ENCODE data around the gene LDAF1. TPM values are rescaled to one million over a fixed set of nuclear protein-coding genes. Genes with fewer than 3 reads are reported as not detected.
"Not testable (repeated sequence)": the region's sequence is repeated elsewhere in the genome, so short reads cannot be mapped to it uniquely, and the experiment has no call there.

LDAF1 gene
- total RNA-seq, 4 donors from 2014 or later = 96.2 to 211 (median 200) TPM

- H3K27me3 ChIP-seq = no peaks in the 10 kb centered on the region
- H3K27ac ChIP-seq = no peak overlapping the region
- no peak for TF ChIP-seq POLR2AphosphoS5 (IDR thresholded peaks at IDR 0.05)
- no peak for TF ChIP-seq POLR2A (IDR thresholded peaks at IDR 0.05)
- TF ChIP-seq CTCF (IDR thresholded peaks at IDR 0.05) = no peak
- no peak for TF ChIP-seq EP300 (IDR thresholded peaks at IDR 0.05)
- WGBS = 94% methylated on average over 4 of the region's 4 CpGs
- H3K4me3 ChIP-seq = no peak overlapping the region
- DNase-seq (ENCODE audit: low spot score in 2 of 2) = no peak
- H3K9me3 ChIP-seq = no peaks in the 10 kb centered on the region
- no peaks in the 10 kb centered on the region for H3K36me3 ChIP-seq
- H3K4me1 ChIP-seq = peaks cover 7% of the 10 kb centered on the region
These were observed 31.5 kb downstream of the LDAF1 start for GRCh38 chr16:21190013-21190412.

- H3K9me3 ChIP-seq = no peaks in the 10 kb centered on the region
- H3K4me1 ChIP-seq = peaks cover 7% of the 10 kb centered on the region
- H3K4me3 ChIP-seq = no peak overlapping the region
- H3K36me3 ChIP-seq = no peaks in the 10 kb centered on the region
- no peaks in the 10 kb centered on the region for H3K27me3 ChIP-seq
- TF ChIP-seq POLR2A (IDR thresholded peaks at IDR 0.05) = no peak
- no peak for TF ChIP-seq EP300 (IDR thresholded peaks at IDR 0.05)
- no peak for TF ChIP-seq CTCF (IDR thresholded peaks at IDR 0.05)
- TF ChIP-seq POLR2AphosphoS5 (IDR thresholded peaks at IDR 0.05) = no peak
- DNase-seq (ENCODE audit: low spot score in 2 of 2) = no peak
- H3K27ac ChIP-seq = no peak overlapping the region
These were observed 32.1 kb downstream of the LDAF1 start for GRCh38 chr16:21190599-21190998.

- peaks cover 7% of the 10 kb centered on the region for H3K4me1 ChIP-seq
- H3K36me3 ChIP-seq = no peaks in the 10 kb centered on the region
- no peak overlapping the region for H3K4me3 ChIP-seq
- no peak overlapping the region for H3K27ac ChIP-seq
- no peak for TF ChIP-seq EP300 (IDR thresholded peaks at IDR 0.05)
- H3K27me3 ChIP-seq = no peaks in the 10 kb centered on the region
- DNase-seq (ENCODE audit: low spot score in 2 of 2) = no peak
- 81% methylated on average over 1 of the region's 1 CpG for WGBS
- H3K9me3 ChIP-seq = no peaks in the 10 kb centered on the region
These were observed 34.5 kb downstream of the LDAF1 start for GRCh38 chr16:21192991-21193390.

GRCh38 chr16:21194771-21195301 is 36.4 kb downstream of the LDAF1 start:
- no peak for TF ChIP-seq CTCF (IDR thresholded peaks at IDR 0.05)
- Histone ChIP-seq H3K36me3 (no peaks in the 10 kb centered on the region), H3K4me1 (no peaks in the 10 kb centered on the region), H3K4me3 (no peak overlapping the region), H3K27me3 (peaks cover 6% of the 10 kb centered on the region), H3K9me3 (no peaks in the 10 kb centered on the region), H3K27ac (no peak overlapping the region)
- WGBS = 49% methylated on average over 5 of the region's 6 CpGs
- DNase-seq (ENCODE audit: low spot score in 2 of 2) = no peak

- not testable (repeated sequence) for H3K4me3 ChIP-seq; H3K4me1 ChIP-seq; H3K27me3 ChIP-seq; H3K9me3 ChIP-seq; H3K27ac ChIP-seq; DNase-seq (ENCODE audit: low spot score in 2 of 2); H3K36me3 ChIP-seq
- WGBS = 92% methylated on average over 8 of the region's 8 CpGs
These were observed 36.9 kb downstream of the LDAF1 start for GRCh38 chr16:21195330-21195729.

GRCh38 chr16:21197112-21197511 is 38.6 kb downstream of the LDAF1 start:
- Histone ChIP-seq H3K9me3 (no peaks in the 10 kb centered on the region), H3K4me3 (no peak overlapping the region), H3K4me1 (no peaks in the 10 kb centered on the region), H3K27me3 (peaks cover 9% of the 10 kb centered on the region), H3K27ac (no peak overlapping the region), H3K36me3 (no peaks in the 10 kb centered on the region)
- no peak for DNase-seq (ENCODE audit: low spot score in 2 of 2)
- TF ChIP-seq CTCF (IDR thresholded peaks at IDR 0.05) (no peak), POLR2AphosphoS5 (IDR thresholded peaks at IDR 0.05) (no peak), EP300 (IDR thresholded peaks at IDR 0.05) (no peak), POLR2A (IDR thresholded peaks at IDR 0.05) (no peak)
- WGBS = 100% methylated on average over 1 of the region's 1 CpG
